Measurements from ENCODE around the gene APBB2.

The APBB2 gene

DNA sequence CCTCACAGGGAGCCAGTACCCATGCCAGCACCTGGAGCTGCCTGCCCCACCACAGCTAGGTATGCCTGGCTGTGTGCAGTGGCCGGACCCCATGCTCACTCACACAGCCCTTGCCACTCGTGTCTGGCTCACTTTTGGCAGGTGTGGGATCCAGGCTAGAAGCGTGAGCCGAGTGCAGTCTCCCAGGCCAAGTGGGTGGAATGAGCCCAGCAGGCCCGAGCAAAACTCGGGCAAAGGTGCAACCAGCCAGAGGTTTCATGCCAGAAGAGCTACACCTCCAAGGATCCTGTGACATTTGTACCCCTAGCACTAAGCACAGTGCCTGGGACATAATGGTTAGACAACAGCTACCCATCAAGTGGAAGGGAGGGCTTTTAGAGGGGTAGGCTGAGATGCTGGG is 246.8 kb downstream of the APBB2 start:
- H3K9me2 ChIP-seq (replicated peaks; ENCODE audit: control insufficient read depth, low read length), result no peaks in the 10 kb centered on the region
- no peak overlapping the region for H3K4me3 ChIP-seq (ENCODE audit: low read length)

GRCh38 chr4:40966091-40966490 is 248.3 kb downstream of the APBB2 start:
- no peaks in the 10 kb centered on the region for H3K4me1 ChIP-seq (ENCODE audit: control insufficient read depth, low read length)
- H3K9me2 ChIP-seq (replicated peaks; ENCODE audit: control insufficient read depth, low read length), result no peaks in the 10 kb centered on the region
- peaks cover 18% of the 10 kb centered on the region; the same call in 1 of the 2 replicates for H3K36me3 ChIP-seq (ENCODE audit: control insufficient read depth, low read length)
- no peak overlapping the region for H3K4me3 ChIP-seq (ENCODE audit: low read length)
- no peaks in the 10 kb centered on the region for H3K79me2 ChIP-seq (ENCODE audit: control insufficient read depth, low read length)
- H3K27ac ChIP-seq (ENCODE audit: low read depth, low read length), result no peak overlapping the region
- peaks cover 9% of the 10 kb centered on the region; the same call in 1 of the 2 replicates for H3K9me3 ChIP-seq (ENCODE audit: control insufficient read depth, insufficient read depth, low read length)
- no peaks in the 10 kb centered on the region for H3F3A ChIP-seq (ENCODE audit: control insufficient read depth, insufficient read depth)
- H3K27me3 ChIP-seq (ENCODE audit: control insufficient read depth, low read length), result no peaks in the 10 kb centered on the region
- TF ChIP-seq EZH2phosphoT487 (IDR thresholded peaks at IDR 0.05; ENCODE audit: borderline replicate concordance, low read length) (no peak), CTCF (IDR thresholded peaks at IDR 0.05; ENCODE audit: low read depth, low read length, poor library complexity, severe bottlenecking) (no peak)
- no peaks in the 10 kb centered on the region for H4K20me1 ChIP-seq (ENCODE audit: control insufficient read depth, insufficient read depth, low read depth, low read length)
- H3K4me2 ChIP-seq (ENCODE audit: low read length), result no peak overlapping the region

More for the DNA sequence above, 246.8 kb downstream of the APBB2 start:
- no peak overlapping the region for H3K4me2 ChIP-seq (ENCODE audit: low read length)
- H3F3A ChIP-seq (ENCODE audit: control insufficient read depth, insufficient read depth), result no peaks in the 10 kb centered on the region
- H3K9me3 ChIP-seq (ENCODE audit: control insufficient read depth, insufficient read depth, low read length), result peaks cover 9% of the 10 kb centered on the region; the same call in 1 of the 2 replicates
- H3K4me1 ChIP-seq (ENCODE audit: control insufficient read depth, low read length), result no peaks in the 10 kb centered on the region
- no peak overlapping the region for H3K27ac ChIP-seq (ENCODE audit: low read depth, low read length)
- H3K36me3 ChIP-seq (ENCODE audit: control insufficient read depth, low read length), result peaks cover 18% of the 10 kb centered on the region; the same call in 1 of the 2 replicates
- H4K20me1 ChIP-seq (ENCODE audit: control insufficient read depth, insufficient read depth, low read depth, low read length), result no peaks in the 10 kb centered on the region
- no peaks in the 10 kb centered on the region for H3K79me2 ChIP-seq (ENCODE audit: control insufficient read depth, low read length)
- no peaks in the 10 kb centered on the region for H3K27me3 ChIP-seq (ENCODE audit: control insufficient read depth, low read length)
- TF ChIP-seq CTCF (IDR thresholded peaks at IDR 0.05; ENCODE audit: low read depth, low read length, poor library complexity, severe bottlenecking) (no peak), EZH2phosphoT487 (IDR thresholded peaks at IDR 0.05; ENCODE audit: borderline replicate concordance, low read length) (no peak)

- no peak overlapping the region for H3K4me3 ChIP-seq (ENCODE audit: low read length)
- H3K27ac ChIP-seq (ENCODE audit: low read depth, low read length), result no peak overlapping the region
- TF ChIP-seq CTCF (IDR thresholded peaks at IDR 0.05; ENCODE audit: low read depth, low read length, poor library complexity, severe bottlenecking), result no peak
- TF ChIP-seq EZH2phosphoT487 (IDR thresholded peaks at IDR 0.05; ENCODE audit: borderline replicate concordance, low read length), result no peak
- peaks cover 9% of the 10 kb centered on the region; the same call in 1 of the 2 replicates for H3K9me3 ChIP-seq (ENCODE audit: control insufficient read depth, insufficient read depth, low read length)
- no peaks in the 10 kb centered on the region for H3F3A ChIP-seq (ENCODE audit: control insufficient read depth, insufficient read depth)
- peaks cover 15% of the 10 kb centered on the region; the same call in 1 of the 2 replicates for H3K36me3 ChIP-seq (ENCODE audit: control insufficient read depth, low read length)
- H3K79me2 ChIP-seq (ENCODE audit: control insufficient read depth, low read length), result no peaks in the 10 kb centered on the region
- no peaks in the 10 kb centered on the region for H3K4me1 ChIP-seq (ENCODE audit: control insufficient read depth, low read length)
- H3K9me2 ChIP-seq (replicated peaks; ENCODE audit: control insufficient read depth, low read length), result no peaks in the 10 kb centered on the region
- H4K20me1 ChIP-seq (ENCODE audit: control insufficient read depth, insufficient read depth, low read depth, low read length), result no peaks in the 10 kb centered on the region
- no peaks in the 10 kb centered on the region for H3K27me3 ChIP-seq (ENCODE audit: control insufficient read depth, low read length)
- H3K4me2 ChIP-seq (ENCODE audit: low read length), result no peak overlapping the region
Measured at GRCh38 chr4:40963897-40964478, 250.4 kb downstream of the APBB2 start.

Data from DOHH2 (cell line).